HG03575 (cell line): ENCODE results near the gene DNASE2.

Experiments used
- ATAC-seq: cut with Tn5 transposase; IDR thresholded peaks from one replicate; pipeline ENCODE4 v1.9.1; 2021; ENCODE audit not compliant: unreplicated experiment, insufficient number of reproducible peaks, low FRiP score; ENCODE audit errors: extremely low read depth

The DNASE2 gene

DNA sequence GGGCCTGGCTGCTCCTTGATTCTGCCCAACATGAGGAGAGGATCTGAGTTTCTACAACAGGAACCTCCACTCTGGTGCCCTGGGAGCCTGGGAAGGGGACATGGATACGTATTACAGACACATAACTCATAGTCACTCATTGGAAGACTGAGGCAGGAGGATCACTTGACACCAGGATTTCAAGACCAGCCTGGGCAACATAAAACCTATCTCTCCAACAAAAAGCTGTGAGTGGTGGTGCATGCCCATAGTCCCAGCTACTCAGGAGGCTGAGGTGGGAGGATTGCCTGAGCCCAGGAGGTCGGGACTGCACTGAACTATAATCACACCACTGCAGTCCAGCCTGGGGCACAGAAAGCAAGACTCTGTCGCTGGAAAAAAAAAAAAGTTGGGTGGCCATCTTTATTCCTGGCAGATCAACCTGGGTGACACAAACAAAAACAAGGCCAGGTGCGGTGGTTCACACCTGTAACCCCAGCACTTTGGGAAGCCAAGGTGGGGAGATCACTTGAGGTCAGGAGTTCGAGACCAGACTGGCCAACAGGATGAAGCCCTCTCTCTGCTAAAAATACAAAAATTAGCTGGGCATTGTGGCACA, 6.9 kb upstream of the DNASE2 start:
- no peak for ATAC-seq

DNA sequence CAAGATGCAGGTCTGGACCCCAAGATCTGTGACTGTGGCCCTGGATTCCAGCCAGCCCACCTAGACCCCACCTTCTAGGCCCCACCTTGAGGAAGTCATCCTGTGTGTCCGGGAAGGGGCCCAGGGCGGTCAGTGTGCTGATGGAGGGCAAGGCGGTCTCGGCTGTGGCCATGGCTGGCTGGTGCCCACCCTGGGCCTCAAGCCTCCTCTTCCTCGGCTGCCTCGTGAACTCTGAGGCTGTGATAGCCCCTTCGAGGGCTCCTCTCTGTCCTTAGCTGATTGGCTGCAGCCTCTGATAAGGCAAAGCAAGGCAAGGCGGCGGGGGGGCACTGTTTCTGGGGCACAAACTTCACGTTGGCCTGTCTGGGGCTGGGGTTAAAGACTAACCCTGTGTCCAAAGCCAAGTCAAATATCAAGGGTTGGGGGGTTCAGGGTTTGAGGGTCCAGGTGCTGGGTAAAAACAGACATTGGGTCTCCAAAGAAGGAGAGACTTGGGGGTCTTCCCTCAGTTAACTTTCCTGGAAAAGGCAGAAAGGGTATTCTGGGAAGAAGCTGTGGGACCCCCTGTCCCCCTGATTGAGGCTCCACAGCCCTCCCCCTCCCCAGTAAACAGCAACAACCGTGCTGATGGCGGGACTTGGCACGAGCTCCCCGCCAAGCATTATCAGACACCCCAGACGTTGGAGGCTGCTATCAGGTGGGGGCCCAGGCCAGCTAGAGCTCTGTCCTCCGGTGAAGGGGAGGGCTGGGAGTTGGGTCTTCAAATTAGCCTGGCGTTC, 5.9 kb upstream of the DNASE2 start, which contains the start of gene KLF1:
TSS of gene KLF1 (minus strand) at position 233 of the 779 bp plus-strand sequence. CDS start at position 172, 61 bp downstream.
- ATAC-seq: no peak

- ATAC-seq: no peak
Measured at GRCh38 chr19:12886651-12886968, 5.4 kb upstream of the DNASE2 start.

GRCh38 chr19:12885749-12886650, 4.8 kb upstream of the DNASE2 start:
- no peak for ATAC-seq

GRCh38 chr19:12884926-12885748, 3.9 kb upstream of the DNASE2 start:
- ATAC-seq: no peak

DNA sequence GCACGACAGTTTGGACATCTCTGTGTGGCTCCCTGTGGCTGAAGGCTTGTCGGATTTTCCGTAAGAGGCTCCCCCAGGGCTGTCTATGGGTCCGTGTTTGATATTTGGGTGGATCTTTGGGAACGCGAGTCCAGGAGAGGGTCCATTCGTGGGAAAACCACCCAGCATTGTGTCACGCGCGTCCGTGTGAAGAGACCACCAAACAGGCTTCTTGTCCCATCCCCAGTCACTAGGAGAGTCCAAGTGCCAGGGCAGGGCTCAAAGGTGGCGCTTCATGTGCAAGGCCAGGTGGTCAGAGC, 3.3 kb upstream of the DNASE2 start:
- no peak for ATAC-seq

- no peak for ATAC-seq
Measured at GRCh38 chr19:12884202-12884601, 3.0 kb upstream of the DNASE2 start.

DNA sequence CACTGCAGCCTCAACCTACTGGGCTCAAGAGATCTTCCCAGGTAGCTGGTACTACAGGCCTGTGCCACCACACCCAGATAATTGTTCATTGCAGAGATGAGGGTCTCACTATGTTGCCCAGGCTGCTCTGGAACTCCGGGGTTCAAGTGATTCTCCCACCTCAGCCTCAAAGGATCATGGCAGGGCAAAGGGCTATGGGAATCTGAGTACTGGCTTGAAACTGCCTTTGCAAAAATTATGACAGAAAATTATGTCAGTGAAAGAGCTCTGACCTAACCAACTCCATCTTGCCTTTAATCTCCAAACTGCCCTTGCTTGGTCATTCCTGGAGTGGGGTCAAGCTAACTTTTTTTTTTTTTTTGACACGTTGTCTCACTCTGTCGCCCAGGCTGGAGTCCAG, 1.3 kb upstream of the DNASE2 start:
- no peak for ATAC-seq

DNA sequence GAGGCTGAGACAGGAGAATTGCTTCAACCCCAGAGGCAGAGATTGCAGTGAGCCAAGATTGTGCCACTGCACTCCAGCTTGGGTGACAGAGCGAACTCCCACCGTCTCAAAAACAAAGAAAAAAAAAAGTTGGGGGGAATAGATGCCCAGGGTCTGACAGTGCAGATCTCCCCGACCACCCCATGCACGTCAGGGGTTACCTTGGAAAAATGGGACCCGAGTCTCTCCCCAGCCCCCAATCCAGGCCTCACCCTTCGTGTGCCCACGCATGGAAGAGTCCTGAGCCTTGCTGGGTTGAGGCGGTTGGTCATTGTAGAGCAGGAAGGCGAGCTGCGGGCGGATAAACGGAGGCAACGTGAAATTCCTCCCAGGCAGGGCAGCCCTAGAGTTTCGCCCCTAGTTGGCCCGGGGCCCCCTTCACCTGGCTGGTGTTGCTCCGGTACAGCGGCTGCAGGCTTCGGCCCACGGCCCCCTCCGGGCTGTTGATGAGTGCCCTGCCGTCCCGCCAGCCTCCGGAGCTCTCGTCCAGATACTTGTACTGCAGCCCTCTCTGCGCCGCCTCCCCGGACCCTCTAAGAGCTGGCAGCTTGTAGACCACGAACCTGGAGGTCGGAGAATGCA, 588 bp downstream of the DNASE2 start:
- ATAC-seq: no peak

- no peak for ATAC-seq
Measured at GRCh38 chr19:12875086-12875485, 6.2 kb downstream of the DNASE2 start.

- ATAC-seq: no peak
Measured at GRCh38 chr19:12873891-12874745, 7.1 kb downstream of the DNASE2 start.

GRCh38 chr19:12872941-12873890, 8.0 kb downstream of the DNASE2 start:
- ATAC-seq: no peak

DNA sequence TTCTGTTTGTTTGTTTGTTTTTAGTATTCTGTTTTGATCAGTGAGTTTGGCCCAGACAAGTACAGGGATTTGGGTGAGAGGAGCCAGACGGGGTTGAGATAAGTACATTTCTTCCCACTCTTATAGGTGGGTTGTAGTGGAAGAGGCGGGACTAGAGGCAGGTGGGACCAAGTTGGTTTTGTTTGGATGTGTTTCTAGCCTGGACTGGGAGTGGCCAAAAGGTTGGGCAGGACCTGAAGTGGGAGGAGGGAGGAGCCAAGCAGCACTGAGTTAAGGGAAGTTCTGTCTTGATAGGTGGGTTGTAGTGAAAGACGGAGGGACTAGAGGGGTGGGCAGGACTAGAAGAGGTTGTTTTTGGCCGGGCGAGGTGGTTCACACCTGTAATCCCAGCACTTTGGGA, 9.0 kb downstream of the DNASE2 start:
- no peak for ATAC-seq

- ATAC-seq: no peak
Measured at GRCh38 chr19:12871681-12872080, 9.6 kb downstream of the DNASE2 start.

DNA sequence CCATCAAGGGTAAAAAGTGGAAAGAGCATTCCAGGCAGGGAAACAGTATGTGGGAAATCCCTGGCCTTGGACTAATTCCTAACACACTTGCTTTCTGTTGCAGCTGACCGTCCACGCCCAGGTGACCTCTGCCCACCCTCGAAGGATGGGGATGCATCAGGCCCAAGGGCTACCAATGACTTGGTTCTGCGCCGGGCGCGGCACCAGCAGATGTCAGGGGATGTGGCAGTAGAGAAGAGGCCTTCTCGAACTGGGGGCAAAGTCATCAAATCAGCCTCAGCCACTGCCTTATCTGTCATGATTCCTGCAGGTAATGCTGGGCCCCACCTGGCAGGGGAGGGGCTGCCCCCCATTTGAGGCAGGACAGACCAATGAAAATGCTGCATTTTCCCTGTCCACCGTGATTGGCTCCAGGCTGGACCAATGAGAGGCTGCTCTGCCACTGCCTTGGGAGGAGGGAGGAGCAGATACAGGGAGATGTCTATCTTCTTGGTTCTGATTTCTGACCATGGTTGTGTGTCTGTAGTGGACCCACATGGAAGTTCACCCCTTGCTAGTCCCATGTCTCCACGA, 12.6 kb downstream of the DNASE2 start:
- no peak for ATAC-seq
